ENCODE results near the gene SRPX.

SRPX gene

GRCh38 chrX:38206542-38206941 lies 14.1 kb downstream of the SRPX start:
- Histone ChIP-seq H4K20me1 (ENCODE audit: insufficient read depth, low read length) (no peaks in the 10 kb centered on the region), H3K9me2 (replicated peaks; ENCODE audit: insufficient read depth, low read length) (no peaks in the 10 kb centered on the region), H3K9me3 (replicated peaks; ENCODE audit: insufficient read depth, low read length) (no peaks in the 10 kb centered on the region), H3K4me3 (ENCODE audit: low read length) (no peak overlapping the region), H3K27ac (ENCODE audit: low read length) (no peak overlapping the region), H3K9ac (ENCODE audit: low read length) (no peak overlapping the region), H3K4me2 (ENCODE audit: low read depth, low read length) (no peak overlapping the region), H3K79me2 (ENCODE audit: low read length) (no peaks in the 10 kb centered on the region), H3K27me3 (replicated peaks; ENCODE audit: insufficient read depth, low read length) (no peaks in the 10 kb centered on the region), H3K36me3 (replicated peaks; ENCODE audit: insufficient read depth, low read length) (no peaks in the 10 kb centered on the region), H3F3A (ENCODE audit: insufficient read depth, low read length) (no peaks in the 10 kb centered on the region), H3K4me1 (ENCODE audit: low read length) (no peaks in the 10 kb centered on the region), H2AFZ (ENCODE audit: low read length) (no peak overlapping the region)
- no peak for DNase-seq
- no peak for TF ChIP-seq EZH2phosphoT487 (IDR thresholded peaks at IDR 0.05; ENCODE audit: low read length)
- no peak for TF ChIP-seq CTCF (IDR thresholded peaks at IDR 0.05; ENCODE audit: low read length)
- TF ChIP-seq EZH2 (optimal IDR thresholded peaks at IDR 0.05; ENCODE audit: low read depth, low read length), result no peak

- H3K4me1 ChIP-seq (ENCODE audit: low read length), result no peaks in the 10 kb centered on the region
- H3K9me2 ChIP-seq (replicated peaks; ENCODE audit: insufficient read depth, low read length), result no peaks in the 10 kb centered on the region
- no peak for DNase-seq
- H3K36me3 ChIP-seq (replicated peaks; ENCODE audit: insufficient read depth, low read length), result no peaks in the 10 kb centered on the region
- no peaks in the 10 kb centered on the region for H4K20me1 ChIP-seq (ENCODE audit: insufficient read depth, low read length)
- no peak overlapping the region for H3K4me3 ChIP-seq (ENCODE audit: low read length)
- no peak overlapping the region for H3K9ac ChIP-seq (ENCODE audit: low read length)
- no peaks in the 10 kb centered on the region for H3K79me2 ChIP-seq (ENCODE audit: low read length)
- no peaks in the 10 kb centered on the region for H3K9me3 ChIP-seq (replicated peaks; ENCODE audit: insufficient read depth, low read length)
- H3K4me2 ChIP-seq (ENCODE audit: low read depth, low read length), result no peak overlapping the region
- H3K27me3 ChIP-seq (replicated peaks; ENCODE audit: insufficient read depth, low read length), result no peaks in the 10 kb centered on the region
- no peaks in the 10 kb centered on the region for H3F3A ChIP-seq (ENCODE audit: insufficient read depth, low read length)
- no peak for TF ChIP-seq EZH2phosphoT487 (IDR thresholded peaks at IDR 0.05; ENCODE audit: low read length)
- no peak for TF ChIP-seq CTCF (IDR thresholded peaks at IDR 0.05; ENCODE audit: low read length)
- no peak for TF ChIP-seq EZH2 (optimal IDR thresholded peaks at IDR 0.05; ENCODE audit: low read depth, low read length)
- H3K27ac ChIP-seq (ENCODE audit: low read length), result no peak overlapping the region
- no peak overlapping the region for H2AFZ ChIP-seq (ENCODE audit: low read length)
These were observed 14.6 kb downstream of the SRPX start for GRCh38 chrX:38206036-38206435.

- Histone ChIP-seq H3K27me3 (replicated peaks; ENCODE audit: insufficient read depth, low read length) (no peaks in the 10 kb centered on the region), H3K9me3 (replicated peaks; ENCODE audit: insufficient read depth, low read length) (no peaks in the 10 kb centered on the region), H3K9ac (ENCODE audit: low read length) (no peak overlapping the region), H3K79me2 (ENCODE audit: low read length) (no peaks in the 10 kb centered on the region), H2AFZ (ENCODE audit: low read length) (no peak overlapping the region), H3K4me1 (ENCODE audit: low read length) (no peaks in the 10 kb centered on the region), H3K9me2 (replicated peaks; ENCODE audit: insufficient read depth, low read length) (no peaks in the 10 kb centered on the region), H3K4me3 (ENCODE audit: low read length) (no peak overlapping the region), H3K27ac (ENCODE audit: low read length) (no peak overlapping the region), H3K4me2 (ENCODE audit: low read depth, low read length) (no peak overlapping the region), H3F3A (ENCODE audit: insufficient read depth, low read length) (no peaks in the 10 kb centered on the region), H3K36me3 (replicated peaks; ENCODE audit: insufficient read depth, low read length) (no peaks in the 10 kb centered on the region), H4K20me1 (ENCODE audit: insufficient read depth, low read length) (no peaks in the 10 kb centered on the region)
- no peak for TF ChIP-seq EZH2phosphoT487 (IDR thresholded peaks at IDR 0.05; ENCODE audit: low read length)
- no peak for TF ChIP-seq CTCF (IDR thresholded peaks at IDR 0.05; ENCODE audit: low read length)
- no peak for TF ChIP-seq EZH2 (optimal IDR thresholded peaks at IDR 0.05; ENCODE audit: low read depth, low read length)
- no peak for DNase-seq
These were observed 15.6 kb downstream of the SRPX start for GRCh38 chrX:38205039-38205438.
